HepG2 (cell line): Measurements from ENCODE around the gene NAPSA. TPM values are rescaled to one million over a fixed set of nuclear protein-coding genes. Genes with fewer than 3 reads are reported as not detected.

ENCODE experiments used
- ATAC-seq: fragments of 200-7000 bp; cut with Tn5 transposase; 3 replicates; pipeline ENCODE4 v1.9.1; 2020; ENCODE audit warnings: mild to moderate bottlenecking, moderate library complexity
- BruUV-seq: library from RNA; stranded (reverse); fragments of 400-500 nt; replicated peaks from 2 replicates; lab custom pipeline; 2021; lab: Mats Ljungman, UMichigan
- CTCF ChIA-PET: fragments of 300-600 bp; formaldehyde crosslinking; extraction: SDS; loops from one replicate; lab custom pipeline; 2021; ENCODE audit warnings: low total read pairs, inconsistent platforms, low intra/inter-chr PET ratio; lab: Yijun Ruan, JAX
- POLR2A ChIA-PET: fragments of 350-600 bp; sonication (Branson Sonifier 250); formaldehyde crosslinking; loops from one replicate; lab custom pipeline; 2020; ENCODE audit warnings: antibody characterized with exemption, inconsistent platforms; lab: Yijun Ruan, JAX
- DNase-seq: peaks from one replicate; pipeline ENCODE4 v3.0.0-alpha.2; 2015; ENCODE audit warnings: low spot score
- FAIRE-seq: peaks from 3 replicates; lab custom pipeline; 2011; peaks lifted over from hg19 to GRCh38; lab: Jason Lieb, UNC
- H2AFZ ChIP-seq: one replicate; pipeline ENCODE4 v1.6.1; 2011; ENCODE audit warnings: low read length, inconsistent platforms
- H3K27ac ChIP-seq: fragments of 300-600 bp; 3 replicates; pipeline ENCODE4 v1.8.0; 2011; ENCODE audit warnings: mixed run types, mild to moderate bottlenecking, mixed read lengths, low read length, inconsistent platforms; ENCODE audit not compliant: insufficient read depth; ENCODE audit errors: extremely low read length
- H3K27me3 ChIP-seq, 2 experiments: fragments of 200-600 bp in 1 of 2; 2 replicates in 1 of 2; 3 replicates in 1 of 2; pipeline versions ENCODE4 v1.6.0 to v1.8.0; 2011; ENCODE audit warnings: low read length in 2 of 2, mild to moderate bottlenecking in 2 of 2, moderate library complexity in 2 of 2, inconsistent platforms in 1 of 2; ENCODE audit not compliant: insufficient read depth in 2 of 2, control insufficient read depth in 1 of 2
- H3K36me3 ChIP-seq, 2 experiments: fragments of 200-600 bp in 1 of 2; replicated peaks in 1 of 2; 2 replicates in 1 of 2; 3 replicates in 1 of 2; pipeline versions ENCODE4 v1.5.1 to v1.8.0; 2011; ENCODE audit warnings: low read length in 2 of 2, inconsistent platforms in 1 of 2; ENCODE audit not compliant: insufficient read depth in 2 of 2, control insufficient read depth in 1 of 2
- H3K4me1 ChIP-seq: 2 replicates; pipeline ENCODE4 v1.5.1; 2012; ENCODE audit warnings: low read length, inconsistent platforms; ENCODE audit not compliant: insufficient read depth
- H3K4me2 ChIP-seq: 2 replicates; pipeline ENCODE4 v1.6.0; 2011; ENCODE audit warnings: low read depth, low read length, inconsistent platforms
- H3K4me3 ChIP-seq, 3 experiments: fragments of 200-600 bp in 1 of 3; sonication (generic), shearing (Covaris generic) in 1 of 3; replicated peaks in 1 of 3; 2 replicates each; pipeline ENCODE4 v1.5.1; 2011 to 2016; ENCODE audit warnings: low read length in 3 of 3, inconsistent platforms in 2 of 3, low read depth in 2 of 3, mild to moderate bottlenecking in 2 of 3, control low read depth in 1 of 3, mixed read lengths in 1 of 3; ENCODE audit not compliant: insufficient read depth in 1 of 3
- H3K79me2 ChIP-seq: one replicate; pipeline ENCODE4 v1.6.1; 2011; ENCODE audit warnings: low read length, inconsistent platforms; ENCODE audit not compliant: insufficient read depth
- H3K9ac ChIP-seq: 2 replicates; pipeline ENCODE4 v1.6.0; 2011; ENCODE audit warnings: mild to moderate bottlenecking, low read depth, low read length, inconsistent platforms; ENCODE audit not compliant: insufficient read depth
- H3K9me3 ChIP-seq: 2 replicates; pipeline ENCODE4 v1.5.1; 2012; ENCODE audit warnings: mild to moderate bottlenecking, low read length
- H4K20me1 ChIP-seq: 2 replicates; pipeline ENCODE4 v1.6.0; 2011; ENCODE audit warnings: inconsistent platforms, mild to moderate bottlenecking, low read length, moderate library complexity; ENCODE audit not compliant: insufficient read depth
- GATAD1 ChIP-seq: IDR thresholded peaks from 2 replicates; pipeline ENCODE4 v1.6.1; 2016; ENCODE audit warnings: missing genetic modification reagents, missing compliant biosample characterization
- HDAC1 ChIP-seq: sonication (generic); formaldehyde crosslinking; IDR thresholded peaks from 2 replicates; pipeline ENCODE4 v1.5.1; 2020; ENCODE audit warnings: mild to moderate bottlenecking, missing genetic modification reagents
- NR2F2 ChIP-seq: IDR thresholded peaks from 2 replicates; pipeline ENCODE4 v1.6.1; 2012; ENCODE audit warnings: low read depth, inconsistent platforms, borderline replicate concordance
- ONECUT2 ChIP-seq: sonication (generic); formaldehyde crosslinking; IDR thresholded peaks from 2 replicates; pipeline ENCODE4 v1.4.0; 2020; ENCODE audit warnings: missing genetic modification reagents
- TERF1 ChIP-seq: sonication (generic); formaldehyde crosslinking; IDR thresholded peaks from 2 replicates; pipeline ENCODE4 v1.8.0; 2022; ENCODE audit warnings: mild to moderate bottlenecking, missing genetic modification reagents, moderate library complexity
- ZNF180 ChIP-seq: sonication (generic); formaldehyde crosslinking; IDR thresholded peaks from 2 replicates; pipeline ENCODE4 v1.4.0; 2020; ENCODE audit warnings: low read depth, missing genetic modification reagents, borderline replicate concordance
- ZNF510 ChIP-seq: sonication (generic); formaldehyde crosslinking; IDR thresholded peaks from 2 replicates; pipeline ENCODE4 v1.4.0; 2020; ENCODE audit warnings: low read depth, mild to moderate bottlenecking, missing genetic modification reagents
- ZNF512B ChIP-seq: sonication (generic); formaldehyde crosslinking; IDR thresholded peaks from 2 replicates; pipeline ENCODE4 v1.5.1; 2020; ENCODE audit warnings: missing genetic modification reagents, mild to moderate bottlenecking, borderline replicate concordance
- WGBS: methylation state at CpG from one replicate; pipeline ENCODE4 v1.1.6; 2017; ENCODE audit warnings: low lambda C conversion rate; 5-methylcytosine and 5-hydroxymethylcytosine counted together
- in situ Hi-C: cut with HindIII; loops from 2 replicates; pipeline ENCODE4 v1.10.0; 2017; ENCODE audit warnings: low pct_unique_long_range_greater_than_20kb; ENCODE audit not compliant: extremely low pct_ligation_motif_present
- intact Hi-C: fragments of 100-400 bp; cut with micrococcal nuclease; formaldehyde crosslinking; loops from one replicate; pipeline ENCODE4 v1.10.0; 2022; ENCODE audit not compliant: unreplicated experiment
- polyA plus RNA-seq, 8 experiments: library from polyadenylated mRNA; depleted of rRNA in 3 of 8; stranded (reverse) in 7 of 8; unstranded in 1 of 8; fragments of >200 nt; fragmentation: Illumina TruSeq in 4 of 8; extraction: Trizol in 4 of 8; gene quantifications; 2 replicates each; pipeline versions ENCODE4 v1.2.1 to v1.2.3, GENCODE V29; 2011 to 2016; ENCODE audit warnings: low read depth in 4 of 8, missing spikeins in 1 of 8, mixed read lengths in 1 of 8; ENCODE audit not compliant: insufficient read depth in 1 of 8
- total RNA-seq, 5 experiments: library from RNA; depleted of rRNA; stranded (reverse); fragments of >200 nt; fragmentation: Illumina TruSeq; extraction: Trizol; gene quantifications; 2 replicates each; pipeline ENCODE4 v1.2.3, GENCODE V29; 2016; ENCODE audit warnings: low read depth in 1 of 5
- TF ChIP-seq, protein P1 (sequence below): sonication (generic); formaldehyde crosslinking; IDR thresholded peaks from 2 replicates; pipeline ENCODE4 v1.4.0; 2020; ENCODE audit warnings: low read depth, mild to moderate bottlenecking, missing genetic modification reagents
- TF ChIP-seq, protein P2 (sequence below): sonication (generic); formaldehyde crosslinking; IDR thresholded peaks from 2 replicates; pipeline ENCODE4 v1.5.0; 2020; ENCODE audit warnings: mild to moderate bottlenecking, missing genetic modification reagents

NAPSA gene
- total and polyA plus RNA-seq, 2 of the 13 experiments (the other 11 are each of a cell fraction or from before 2014, with no cell fraction given), result not detected

DNA sequence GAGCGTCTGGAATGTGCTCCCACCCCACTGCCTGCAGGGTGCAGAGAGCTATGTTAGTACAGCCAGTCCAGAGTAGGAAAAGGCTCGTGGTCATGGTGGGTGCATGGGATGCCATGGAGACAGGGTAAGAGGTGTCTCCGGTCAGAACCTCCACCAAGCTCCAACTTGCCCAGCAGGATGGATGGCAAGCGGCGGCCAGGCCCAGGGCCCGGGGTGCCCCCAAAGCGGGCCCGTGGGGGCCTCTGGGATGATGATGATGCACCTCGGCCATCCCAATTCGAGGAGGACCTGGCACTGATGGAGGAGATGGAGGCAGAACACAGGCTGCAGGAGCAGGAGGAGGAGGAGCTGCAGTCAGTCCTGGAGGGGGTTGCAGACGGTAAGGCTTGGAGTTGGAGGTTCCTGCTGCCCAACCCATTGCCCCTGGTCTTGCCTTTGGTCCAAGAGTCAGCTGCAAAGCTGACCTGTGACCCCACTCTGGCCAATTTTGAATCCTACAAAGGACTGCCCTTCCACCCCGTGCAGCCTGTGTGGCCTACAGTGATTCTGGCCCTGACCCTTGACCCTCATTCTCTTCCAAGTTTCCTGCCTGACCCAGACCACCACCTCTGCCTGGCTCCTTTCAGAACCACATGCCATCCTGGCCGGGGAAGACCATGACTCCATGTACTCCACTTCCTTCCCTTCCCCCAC lies 33.4 kb upstream of the NAPSA start:
- intact Hi-C loops, result no loop called here
- Histone ChIP-seq H4K20me1 (no peaks in the 10 kb centered on the region), H3K79me2 (peaks cover 5% of the 10 kb centered on the region), H3K4me3 (no peak overlapping the region)
- no TSS peak for BruUV-seq
- TF ChIP-seq NR2F2, result 0 out of 2 replicates have a peak, but pooled peaks have one; percentile 28
- no peak for TF ChIP-seq ZNF510
- TF ChIP-seq, all 625 proteins: peak for 1
- peak; percentile 24; the same call in 1 of the 3 replicates for ATAC-seq
- 81% methylated on average over 13 of the region's 13 CpGs for WGBS
- CTCF ChIA-PET, result no interaction called here
- POLR2A ChIA-PET, result interaction anchor here (0.6 kb wide), 1 partner anchor 15 kb away, joined by 3 read pairs; the partner anchor contains the start of gene POLD1
- Histone ChIP-seq H3K9ac (no peak overlapping the region), H3K4me1 (peaks cover 8% of the 10 kb centered on the region), H3K36me3 (peaks cover 7 to 14% of the 10 kb centered on the region in 2 experiments; a peak in 3 of 5 replicates), H3K27me3 (no peaks in the 10 kb centered on the region; a peak in 1 of 5 replicates), H3K4me2 (no peak overlapping the region), H3K27ac (no peak overlapping the region), H2AFZ (no peak overlapping the region), H3K9me3 (no peaks in the 10 kb centered on the region)
- in situ Hi-C loops, result no loop called here
- no peak for DNase-seq
- no peak for FAIRE-seq

GRCh38 chr19:50394017-50394416 lies 28.6 kb upstream of the NAPSA start:
- POLR2A ChIA-PET, result interaction anchor here (2.6 kb wide), 1 partner anchor 10 kb away, joined by 7 read pairs; the partner anchor contains the start of gene POLD1
- no peak for TF ChIP-seq ZNF180 (CRISPR knock-in tag)
- TF ChIP-seq, protein P1, sequence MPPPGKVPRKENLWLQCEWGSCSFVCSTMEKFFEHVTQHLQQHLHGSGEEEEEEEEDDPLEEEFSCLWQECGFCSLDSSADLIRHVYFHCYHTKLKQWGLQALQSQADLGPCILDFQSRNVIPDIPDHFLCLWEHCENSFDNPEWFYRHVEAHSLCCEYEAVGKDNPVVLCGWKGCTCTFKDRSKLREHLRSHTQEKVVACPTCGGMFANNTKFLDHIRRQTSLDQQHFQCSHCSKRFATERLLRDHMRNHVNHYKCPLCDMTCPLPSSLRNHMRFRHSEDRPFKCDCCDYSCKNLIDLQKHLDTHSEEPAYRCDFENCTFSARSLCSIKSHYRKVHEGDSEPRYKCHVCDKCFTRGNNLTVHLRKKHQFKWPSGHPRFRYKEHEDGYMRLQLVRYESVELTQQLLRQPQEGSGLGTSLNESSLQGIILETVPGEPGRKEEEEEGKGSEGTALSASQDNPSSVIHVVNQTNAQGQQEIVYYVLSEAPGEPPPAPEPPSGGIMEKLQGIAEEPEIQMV (CRISPR knock-in tag), result no peak
- TF ChIP-seq GATAD1, result no peak
- TF ChIP-seq ZNF512B (CRISPR knock-in tag), result no peak
- TF ChIP-seq ONECUT2 (CRISPR knock-in tag), result no peak
- no peak for TF ChIP-seq HDAC1 (CRISPR knock-in tag)
- no peak for TF ChIP-seq TERF1 (CRISPR knock-in tag)
- TF ChIP-seq, protein P2, sequence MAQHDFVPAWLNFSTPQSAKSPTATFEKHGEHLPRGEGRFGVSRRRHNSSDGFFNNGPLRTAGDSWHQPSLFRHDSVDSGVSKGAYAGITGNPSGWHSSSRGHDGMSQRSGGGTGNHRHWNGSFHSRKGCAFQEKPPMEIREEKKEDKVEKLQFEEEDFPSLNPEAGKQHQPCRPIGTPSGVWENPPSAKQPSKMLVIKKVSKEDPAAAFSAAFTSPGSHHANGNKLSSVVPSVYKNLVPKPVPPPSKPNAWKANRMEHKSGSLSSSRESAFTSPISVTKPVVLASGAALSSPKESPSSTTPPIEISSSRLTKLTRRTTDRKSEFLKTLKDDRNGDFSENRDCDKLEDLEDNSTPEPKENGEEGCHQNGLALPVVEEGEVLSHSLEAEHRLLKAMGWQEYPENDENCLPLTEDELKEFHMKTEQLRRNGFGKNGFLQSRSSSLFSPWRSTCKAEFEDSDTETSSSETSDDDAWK (CRISPR knock-in tag), result no peak

More at GRCh38 chr19:50394017-50394416, 28.6 kb upstream of the NAPSA start:
- H3K9ac ChIP-seq, result no peak overlapping the region
- no TSS peak for BruUV-seq
- DNase-seq (no peak), FAIRE-seq (no peak), ATAC-seq (no peak)
- peaks cover 11% of the 10 kb centered on the region for H3K79me2 ChIP-seq
- CTCF ChIA-PET, result no interaction called here
- in situ Hi-C loops, result no loop called here
- H3K9me3 ChIP-seq, result no peaks in the 10 kb centered on the region
- H4K20me1 ChIP-seq, result no peaks in the 10 kb centered on the region
- no peak overlapping the region for H3K4me3 ChIP-seq
- intact Hi-C loops, result no loop called here
- no peak overlapping the region for H3K4me2 ChIP-seq
- peaks cover 5% of the 10 kb centered on the region for H3K4me1 ChIP-seq
- 100% methylated on average over 9 of the region's 9 CpGs for WGBS
- H3K27me3 ChIP-seq, result no peaks in the 10 kb centered on the region
- H3K36me3 ChIP-seq, result peaks cover 1 to 14% of the 10 kb centered on the region in 2 experiments; a peak in 4 of 5 replicates
- H3K27ac ChIP-seq, result no peak overlapping the region
- H2AFZ ChIP-seq, result no peak overlapping the region
